SK-N-DZ (cell line): Measurements from ENCODE around the gene ITGAE.
A peak's percentile ranks its signal among the peaks of the same experiment; 100 is the strongest.

Experiments used
- DNase-seq: peaks from one replicate; pipeline ENCODE4 v3.0.0-alpha.2; 2015; ENCODE audit warnings: low spot score

ITGAE gene

DNA sequence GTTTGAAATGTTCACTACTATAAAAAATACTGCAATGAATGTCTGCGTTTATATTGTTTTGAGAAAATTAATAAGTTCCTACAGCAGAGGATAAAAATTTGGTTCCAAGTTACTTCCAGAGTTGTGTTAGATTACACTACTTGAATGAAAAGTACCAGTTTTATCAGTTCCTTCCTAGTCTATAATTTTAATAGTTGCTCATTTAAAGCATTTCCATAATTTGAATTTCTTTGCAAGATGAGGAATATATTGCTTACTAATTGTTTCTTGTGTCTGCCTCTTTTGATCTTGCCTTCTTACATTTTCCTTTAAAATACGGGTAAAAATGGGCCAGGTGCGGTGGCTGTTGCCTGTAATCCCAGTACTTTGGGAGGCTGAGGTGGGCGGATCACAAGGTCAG lies 128.4 kb downstream of the ITGAE start:
- no peak for DNase-seq

DNA sequence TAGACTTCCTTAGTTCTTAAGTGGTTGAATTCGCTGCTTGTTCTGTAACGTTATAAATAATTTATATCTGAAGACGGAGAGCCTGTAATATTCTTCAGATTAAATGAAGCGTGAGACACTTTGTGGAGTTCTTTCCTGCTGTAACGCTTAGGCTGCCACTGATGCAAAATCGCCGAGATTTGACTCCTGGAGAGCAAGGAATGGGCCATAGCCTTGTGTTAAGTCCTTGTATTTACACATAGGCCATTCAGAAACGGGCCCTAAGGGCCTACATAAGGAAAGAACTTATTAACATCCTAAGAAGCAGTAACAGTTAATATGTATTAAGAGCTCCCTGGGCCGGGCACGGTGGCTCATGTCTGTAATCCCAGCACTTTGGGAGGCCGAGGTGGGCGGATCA lies 131.4 kb downstream of the ITGAE start:
- DNase-seq: no peak

DNA sequence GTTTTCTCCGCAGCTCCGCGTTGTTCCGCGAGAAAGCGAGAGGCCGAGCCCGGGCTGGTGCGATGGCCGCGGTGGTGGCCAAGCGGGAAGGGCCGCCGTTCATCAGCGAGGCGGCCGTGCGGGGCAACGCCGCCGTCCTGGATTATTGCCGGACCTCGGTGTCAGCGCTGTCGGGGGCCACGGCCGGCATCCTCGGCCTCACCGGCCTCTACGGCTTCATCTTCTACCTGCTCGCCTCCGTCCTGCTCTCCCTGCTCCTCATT lies 132.0 kb downstream of the ITGAE start:
- DNase-seq: no peak

DNA sequence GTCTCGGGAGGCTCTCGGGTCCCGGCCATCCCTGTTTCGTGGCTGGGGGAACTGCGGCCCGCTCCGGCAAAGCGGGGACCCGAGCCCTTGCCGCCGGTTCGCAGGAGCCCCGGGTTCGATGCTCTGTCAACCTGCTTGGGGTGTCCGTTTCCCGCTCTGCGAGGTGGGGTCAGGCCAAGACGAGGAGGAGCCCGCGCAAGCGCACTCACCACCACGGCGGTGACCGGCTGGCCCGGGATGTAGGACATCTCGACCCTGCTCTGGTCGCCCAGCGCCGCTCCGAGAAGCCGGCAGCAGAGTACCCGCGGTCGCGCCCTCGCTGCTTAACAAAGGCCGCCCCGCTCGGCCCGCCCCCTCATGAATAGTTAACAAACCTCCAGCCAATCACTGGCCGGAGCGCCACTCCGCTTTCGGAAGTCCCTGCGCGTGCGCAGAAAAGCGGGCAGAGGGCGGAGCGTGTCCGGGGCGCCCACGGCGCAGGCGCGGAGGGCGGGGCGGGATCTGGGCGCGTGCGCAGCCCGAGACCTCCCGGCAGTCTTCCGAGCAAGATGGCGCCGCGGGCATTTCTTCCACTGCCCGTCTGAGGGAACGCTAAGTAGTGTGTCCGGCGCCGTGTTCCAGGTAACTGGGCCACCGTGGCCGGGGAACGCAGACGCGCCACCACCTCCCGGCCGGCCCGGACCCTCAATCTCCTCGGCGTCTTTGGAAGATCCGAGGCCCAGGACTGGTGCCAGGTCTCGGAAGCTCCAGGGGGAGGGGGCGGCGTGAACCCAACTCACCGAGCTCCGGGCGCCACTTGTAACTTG lies 132.5 kb downstream of the ITGAE start, which contains the start of the genes EMC6 and TAX1BP3:
EMC6 (plus strand) TSS at position 534 of the 806 bp plus-strand sequence. CDS start 335 bp downstream, outside the sequence.
TAX1BP3 (minus strand) TSS at position 300 of the 806 bp plus-strand sequence; CDS start at position 248, 52 bp downstream.
- peak; percentile 99 for DNase-seq

DNA sequence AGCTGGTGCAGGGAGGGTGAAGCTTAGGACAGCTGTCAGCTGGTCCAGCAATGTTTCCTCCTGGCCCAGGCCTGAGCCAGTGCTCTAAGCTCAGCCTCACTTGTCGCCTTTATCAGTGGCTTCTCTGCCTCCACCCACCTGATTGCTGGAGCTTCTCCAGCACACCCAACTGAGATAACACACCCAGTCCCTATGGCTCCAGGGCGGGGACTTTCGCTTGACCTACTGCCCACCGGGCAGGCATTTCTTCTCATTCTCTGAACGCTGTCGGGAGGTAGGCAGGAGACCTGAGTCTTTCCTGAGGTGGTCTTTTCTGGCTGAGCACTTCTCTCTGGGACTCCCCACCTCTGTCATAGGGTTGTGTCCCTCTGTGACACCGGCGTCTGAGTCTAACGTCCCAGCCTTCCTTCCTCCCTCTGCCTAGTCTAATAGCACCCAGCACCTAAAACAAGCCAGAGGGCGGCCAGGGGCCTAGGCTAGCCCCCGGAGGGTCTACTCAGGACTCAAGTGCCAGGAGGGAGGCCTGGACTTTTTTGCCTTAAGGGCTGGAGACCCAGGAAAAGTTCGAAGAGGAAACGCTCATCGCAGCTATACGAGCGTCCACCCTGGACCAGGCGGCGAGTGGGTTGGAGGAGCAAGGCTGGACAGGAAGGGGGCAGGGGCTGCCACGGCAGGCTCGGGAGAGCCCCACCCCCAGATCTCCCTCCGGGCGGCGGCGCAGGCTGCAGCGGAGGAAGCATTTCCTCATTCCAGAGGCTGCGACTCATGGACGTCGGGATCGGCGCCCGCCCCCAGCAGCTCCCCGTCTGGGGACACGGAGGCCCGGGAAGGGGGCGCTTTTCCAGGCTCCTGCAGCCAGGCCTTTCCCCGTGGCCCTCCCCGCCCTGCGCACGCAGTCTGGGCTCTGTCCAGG lies 133.4 kb downstream of the ITGAE start:
- DNase-seq: peak; percentile 75

DNA sequence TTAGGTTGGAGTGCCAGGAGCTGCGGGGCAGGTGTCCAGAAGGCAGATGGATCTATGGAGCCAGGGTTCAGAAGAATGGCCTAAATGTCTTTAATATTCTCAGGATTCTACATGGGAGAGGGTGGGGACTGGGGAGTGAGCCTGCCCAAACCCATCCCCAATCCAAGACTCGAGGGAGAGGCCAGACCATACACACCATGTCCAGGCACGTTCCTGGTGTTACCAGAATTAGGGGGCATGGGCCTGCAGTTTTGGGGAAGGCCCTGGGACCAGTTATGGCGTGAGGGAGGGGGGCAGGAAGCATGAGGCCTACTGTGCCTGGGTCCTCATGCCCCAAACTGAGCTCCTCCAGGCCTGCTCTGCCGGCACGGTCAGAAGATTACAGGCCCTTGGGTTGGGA lies 134.5 kb downstream of the ITGAE start:
- DNase-seq: no peak

DNA sequence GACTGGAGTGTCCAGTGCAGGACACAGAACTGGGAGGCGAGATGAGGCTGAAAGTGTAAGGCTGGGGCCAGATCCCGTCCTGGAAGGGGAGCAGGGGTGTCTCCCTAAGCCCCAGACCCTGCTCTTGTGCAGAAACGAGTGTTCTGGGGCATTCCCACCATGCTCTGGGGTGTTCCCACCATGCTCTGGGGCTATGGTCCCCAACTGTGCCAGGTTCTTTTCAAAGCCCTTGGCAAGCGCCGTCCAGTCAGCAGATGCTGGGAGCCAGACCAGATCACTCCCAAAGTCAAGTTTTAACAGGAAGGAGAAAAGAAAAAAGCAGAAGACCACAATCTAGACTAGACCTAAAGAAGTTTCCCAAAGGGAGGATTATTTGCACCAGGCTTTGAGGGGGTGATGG lies 135.2 kb downstream of the ITGAE start:
- DNase-seq: no peak
